Thyroid gland (tissue), 4 donors: ENCODE measurements around the gene SP9.

ENCODE experiments used
- POLR2A ChIP-seq, 2 donors: fragments of 450-650 bp; IDR thresholded peaks; one replicate each; pipeline ENCODE4 v1.6.1; 2017; ENCODE audit warnings: antibody characterized with exemption in 2 of 2, mild to moderate bottlenecking in 2 of 2, moderate library complexity in 1 of 2
- TF ChIP-seq, protein P1 (sequence below), 6 experiments: fragments of 200-600 bp in 3 of 6; fragments of 450-650 bp in 3 of 6; sonication (generic) in 3 of 6; IDR thresholded peaks; one replicate each; pipeline ENCODE4 v1.5.1; 2016 to 2019; ENCODE audit warnings: antibody characterized with exemption in 6 of 6, mild to moderate bottlenecking in 2 of 6, inconsistent platforms in 1 of 6, moderate library complexity in 1 of 6

DNA sequence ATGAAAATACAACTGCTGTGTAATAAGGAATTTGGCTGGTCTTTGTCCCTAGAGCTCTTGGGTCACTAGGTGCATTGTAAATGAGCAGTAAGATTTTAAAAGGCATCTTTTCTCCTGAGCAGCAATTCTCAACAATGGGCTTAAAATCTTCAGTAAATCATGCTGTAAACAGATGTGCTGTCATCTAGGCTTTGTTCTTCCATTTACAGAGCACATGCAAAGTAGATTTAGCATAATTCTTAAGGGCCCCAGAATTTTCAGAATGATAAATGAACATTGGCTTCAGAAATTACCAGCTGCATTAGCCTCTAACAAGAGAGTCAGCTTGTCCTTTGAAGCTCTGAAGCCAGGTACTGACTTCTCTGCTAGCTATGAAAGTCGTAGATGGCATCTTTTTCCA lies 33.9 kb downstream of the SP9 start:
- TF ChIP-seq POLR2A (IDR thresholded peaks at IDR 0.05), result no peak
- TF ChIP-seq, protein P1, sequence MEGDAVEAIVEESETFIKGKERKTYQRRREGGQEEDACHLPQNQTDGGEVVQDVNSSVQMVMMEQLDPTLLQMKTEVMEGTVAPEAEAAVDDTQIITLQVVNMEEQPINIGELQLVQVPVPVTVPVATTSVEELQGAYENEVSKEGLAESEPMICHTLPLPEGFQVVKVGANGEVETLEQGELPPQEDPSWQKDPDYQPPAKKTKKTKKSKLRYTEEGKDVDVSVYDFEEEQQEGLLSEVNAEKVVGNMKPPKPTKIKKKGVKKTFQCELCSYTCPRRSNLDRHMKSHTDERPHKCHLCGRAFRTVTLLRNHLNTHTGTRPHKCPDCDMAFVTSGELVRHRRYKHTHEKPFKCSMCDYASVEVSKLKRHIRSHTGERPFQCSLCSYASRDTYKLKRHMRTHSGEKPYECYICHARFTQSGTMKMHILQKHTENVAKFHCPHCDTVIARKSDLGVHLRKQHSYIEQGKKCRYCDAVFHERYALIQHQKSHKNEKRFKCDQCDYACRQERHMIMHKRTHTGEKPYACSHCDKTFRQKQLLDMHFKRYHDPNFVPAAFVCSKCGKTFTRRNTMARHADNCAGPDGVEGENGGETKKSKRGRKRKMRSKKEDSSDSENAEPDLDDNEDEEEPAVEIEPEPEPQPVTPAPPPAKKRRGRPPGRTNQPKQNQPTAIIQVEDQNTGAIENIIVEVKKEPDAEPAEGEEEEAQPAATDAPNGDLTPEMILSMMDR (IDR thresholded peaks at IDR 0.05), result no peak
